SIG-M5 treated with dmso at 0.1 percent for 504 hours (cell line): Measurements from ENCODE around the gene FARP1.

Experiments
- DNase-seq: peaks from one replicate; lab custom pipeline; 2025; ENCODE audit not compliant: unreplicated experiment; lab: John Stamatoyannopoulos, UW

FARP1 gene

GRCh38 chr13:98452851-98453843, 310.3 kb downstream of the FARP1 start:
- no peak for DNase-seq

DNA sequence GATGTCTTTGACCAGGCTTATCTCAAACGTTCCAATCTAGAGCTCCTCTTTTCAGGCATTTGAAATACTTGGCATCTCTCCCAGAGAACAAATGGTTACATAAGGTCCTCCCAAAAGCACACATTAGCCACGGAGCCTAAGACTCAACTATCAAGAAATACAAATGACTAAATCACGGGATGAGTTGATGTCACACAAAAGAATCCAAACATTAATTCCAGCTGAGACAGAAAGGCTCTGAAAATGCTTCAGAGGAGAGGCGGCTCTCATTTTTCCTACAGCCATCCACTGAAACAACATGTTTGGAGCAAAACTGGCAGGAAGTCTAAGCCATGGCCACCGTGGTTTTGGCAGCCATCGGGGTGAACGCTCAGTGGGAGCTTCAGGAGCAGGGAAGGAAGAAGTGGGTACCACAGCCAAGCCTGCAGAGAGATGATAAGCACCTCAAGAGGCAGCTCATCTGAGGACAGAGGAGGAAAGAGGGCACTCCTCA, 311.5 kb downstream of the FARP1 start:
- DNase-seq, result no peak

- no peak for DNase-seq
Measured at GRCh38 chr13:98456413-98456845, 313.5 kb downstream of the FARP1 start.

DNA sequence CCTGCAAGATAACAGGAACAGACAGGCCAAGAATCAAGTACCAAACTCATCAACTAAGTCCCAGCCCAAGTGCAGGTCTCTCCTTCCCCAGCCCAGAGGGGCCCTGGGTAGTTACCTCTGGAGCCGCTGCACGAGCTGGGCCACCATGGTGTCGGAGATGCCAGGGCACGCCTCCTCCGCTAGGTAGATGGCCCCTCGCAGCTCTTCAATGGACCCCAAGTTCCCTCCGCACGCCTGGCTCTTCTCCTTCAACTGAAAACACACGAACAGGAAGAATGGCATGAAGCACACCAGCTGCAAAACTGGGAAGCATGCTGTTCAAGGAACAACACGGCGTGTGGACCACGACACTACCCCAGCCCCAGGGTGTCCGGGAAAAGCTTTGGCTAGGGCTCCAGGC, 314.2 kb downstream of the FARP1 start:
- DNase-seq, result no peak

DNA sequence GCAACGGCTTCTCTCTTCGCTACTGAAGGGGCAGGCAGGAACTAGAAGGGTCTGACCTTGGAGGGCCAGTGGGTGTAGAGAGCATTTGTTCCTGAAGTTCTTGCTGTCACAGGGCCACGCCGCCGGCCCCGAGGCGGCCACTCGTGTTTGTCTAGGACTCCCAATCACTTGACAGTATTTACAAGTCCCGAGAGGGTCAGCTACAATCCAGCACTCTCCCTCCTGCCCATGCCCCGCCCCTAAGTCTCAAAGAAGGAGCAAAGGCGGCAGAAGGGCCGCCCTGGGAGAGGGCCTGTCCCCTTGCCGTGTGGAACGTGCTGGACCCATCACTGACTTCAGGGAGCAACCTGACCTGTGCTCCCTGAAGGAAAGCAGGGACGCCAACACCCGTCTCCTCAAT, 315.5 kb downstream of the FARP1 start:
- DNase-seq, result no peak

DNA sequence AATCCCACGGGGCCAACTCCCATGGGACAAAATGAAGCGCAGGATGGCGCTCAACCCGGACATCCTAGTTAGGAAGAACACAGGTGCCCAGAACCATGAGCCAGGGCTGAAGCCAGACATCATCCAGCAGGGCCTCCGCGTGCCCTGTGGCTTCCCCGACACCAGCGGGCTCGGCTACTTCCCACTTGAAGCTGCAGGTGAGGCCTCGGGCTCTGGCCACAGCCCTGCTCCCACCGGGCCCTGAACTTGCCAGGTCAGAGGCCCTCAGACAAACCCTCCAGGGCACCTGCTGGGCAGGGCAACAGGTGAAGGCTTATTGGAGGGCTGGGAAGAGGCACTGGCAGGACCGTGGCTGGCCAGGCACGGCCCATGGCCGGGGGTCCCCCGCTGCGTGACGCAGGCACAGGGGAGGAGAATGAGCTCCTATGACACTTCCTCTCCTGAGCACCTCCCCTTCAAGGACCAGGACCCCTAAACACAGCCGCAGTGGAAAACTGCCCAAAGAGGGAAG, 316.3 kb downstream of the FARP1 start:
- no peak for DNase-seq

GRCh38 chr13:98459721-98460370, 317.0 kb downstream of the FARP1 start:
- DNase-seq, result no peak

GRCh38 chr13:98460516-98460915, 317.6 kb downstream of the FARP1 start:
- no peak for DNase-seq

DNA sequence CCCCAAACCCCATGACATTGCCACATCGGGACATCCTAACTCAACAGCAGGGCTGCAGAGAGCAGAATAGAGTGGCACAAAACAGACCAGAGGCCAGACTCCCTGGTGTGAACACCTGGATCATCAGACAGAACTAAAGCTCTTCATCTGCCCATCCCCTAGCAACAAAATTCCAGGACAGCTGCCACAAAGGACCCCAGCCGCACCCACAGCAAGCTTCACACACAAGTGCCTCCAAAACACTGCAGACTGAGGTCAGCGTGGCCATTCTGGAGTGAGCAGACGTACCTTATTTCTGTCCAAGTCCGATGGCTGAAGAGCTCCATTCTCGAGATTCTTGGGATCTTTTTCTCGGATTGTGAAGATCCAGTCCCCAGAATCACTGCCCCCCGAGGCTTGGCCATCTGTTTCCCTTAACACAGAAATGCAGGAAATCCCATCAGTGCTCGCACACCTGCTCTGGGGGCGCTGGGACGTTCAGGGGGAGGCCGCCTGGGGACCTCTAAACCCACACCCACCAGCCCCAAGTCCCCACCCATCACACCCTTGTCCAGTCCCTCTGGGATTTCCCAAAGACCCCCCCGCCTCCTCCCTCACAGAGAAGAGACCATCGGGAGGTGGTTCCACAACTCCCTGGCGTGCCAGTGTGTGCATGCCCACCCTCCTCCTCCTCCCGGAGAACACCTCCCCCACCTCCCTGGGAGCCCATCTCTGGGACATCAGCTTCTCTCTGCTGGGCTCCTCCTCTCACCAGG, 318.8 kb downstream of the FARP1 start:
- no peak for DNase-seq

DNA sequence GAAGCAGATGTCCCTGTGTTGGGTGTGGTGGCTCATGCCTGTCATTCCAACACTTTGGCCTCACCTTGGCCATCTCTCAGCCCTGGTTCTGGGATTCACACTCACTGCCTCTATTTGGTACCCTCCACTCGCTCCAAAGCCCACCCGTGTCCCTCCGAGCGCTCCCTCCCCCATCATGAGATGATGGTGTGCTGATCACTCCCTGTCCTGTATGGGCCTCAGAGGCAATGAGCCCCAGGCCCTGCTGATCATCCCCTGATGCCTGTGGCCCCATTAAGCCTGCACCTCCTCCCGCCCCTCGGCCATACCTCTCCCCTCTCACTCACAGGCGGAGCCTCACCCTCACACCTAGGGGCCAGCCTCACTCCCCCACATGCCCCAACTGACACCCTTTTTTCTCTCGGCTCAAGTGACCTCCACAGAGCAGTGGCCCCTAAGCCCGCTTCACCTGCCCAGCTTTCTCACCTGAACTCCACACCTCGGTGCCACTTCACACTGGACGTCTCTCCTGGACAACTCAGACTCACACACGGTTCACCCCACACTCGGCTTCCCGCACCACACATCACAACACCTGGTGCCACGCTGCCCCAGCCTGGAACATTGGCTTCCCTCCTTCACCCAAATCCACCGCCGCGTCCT, 319.5 kb downstream of the FARP1 start:
- no peak for DNase-seq

- DNase-seq, result no peak
Measured at GRCh38 chr13:98462946-98463345, 320.1 kb downstream of the FARP1 start.

DNA sequence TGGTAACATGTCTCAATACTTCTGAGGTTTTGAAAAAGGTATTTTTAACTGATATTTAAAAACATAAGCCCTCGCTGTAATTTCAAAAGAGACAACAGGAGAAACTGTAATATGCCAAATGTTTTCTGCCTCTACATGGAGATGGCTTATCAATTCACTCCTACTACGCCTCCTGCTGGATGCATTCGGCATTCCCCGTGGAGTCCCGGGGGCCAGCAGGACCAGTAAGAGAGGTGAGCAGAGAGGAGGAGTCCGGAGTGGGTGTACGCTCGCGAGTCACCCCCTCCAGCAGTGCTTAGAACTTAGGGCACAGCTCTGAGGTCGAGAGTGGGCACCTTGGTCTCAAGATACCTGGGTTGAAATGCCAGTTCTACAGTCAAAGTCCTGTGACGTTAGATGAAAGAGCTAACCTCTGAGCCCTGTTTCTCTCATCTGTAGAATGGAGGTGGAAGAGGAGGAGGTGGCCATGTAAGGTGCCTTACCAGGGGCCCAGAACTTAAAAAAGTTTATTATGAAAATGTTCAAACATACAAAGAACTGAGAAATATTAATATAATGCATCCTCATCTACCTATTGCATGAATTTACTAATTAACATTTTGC, 323.8 kb downstream of the FARP1 start:
- no peak for DNase-seq

GRCh38 chr13:98467263-98467985, 324.5 kb downstream of the FARP1 start:
- no peak for DNase-seq

GRCh38 chr13:98468361-98468760, 325.5 kb downstream of the FARP1 start:
- DNase-seq, result no peak

DNA sequence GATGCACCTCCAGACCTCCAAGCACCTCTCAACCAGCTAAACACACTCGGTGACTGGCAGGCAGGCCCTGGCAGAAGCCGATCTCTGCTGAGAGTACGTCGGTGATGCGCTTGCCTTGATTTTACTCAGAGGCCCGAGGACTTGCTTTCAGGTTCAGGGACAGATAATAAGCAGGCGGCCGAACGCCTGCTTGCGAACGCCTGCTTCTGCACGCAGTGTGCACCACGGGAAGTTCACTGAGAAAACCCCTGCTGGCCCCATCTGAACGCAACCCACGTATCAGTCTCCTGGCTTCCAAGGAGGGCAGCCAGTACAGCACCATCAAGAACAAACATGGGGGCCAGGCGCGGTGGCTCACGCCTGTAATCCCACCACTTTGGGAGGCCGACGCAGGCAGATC, 326.0 kb downstream of the FARP1 start:
- no peak for DNase-seq

GRCh38 chr13:98470920-98471319, 328.0 kb downstream of the FARP1 start:
- DNase-seq, result no peak

DNA sequence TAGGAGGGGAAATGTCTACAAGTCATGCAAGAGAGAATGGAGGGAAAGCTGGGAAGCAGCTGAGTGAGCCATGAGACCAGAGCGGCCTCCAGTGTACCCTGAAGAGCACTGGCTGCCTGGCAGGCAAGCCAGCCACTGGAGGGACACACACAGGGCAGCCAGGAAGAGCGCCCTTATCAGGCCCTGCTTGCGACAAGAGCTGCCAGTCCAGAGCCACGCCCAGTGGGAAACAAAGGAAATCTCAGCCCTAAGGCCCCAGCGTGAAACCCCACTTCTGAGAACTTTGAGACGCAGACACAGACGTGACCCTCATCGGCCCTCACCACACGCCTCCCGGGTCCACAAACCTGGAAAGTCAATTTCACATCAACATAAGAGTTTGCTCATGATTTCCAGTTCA, 329.0 kb downstream of the FARP1 start:
- DNase-seq, result no peak

DNA sequence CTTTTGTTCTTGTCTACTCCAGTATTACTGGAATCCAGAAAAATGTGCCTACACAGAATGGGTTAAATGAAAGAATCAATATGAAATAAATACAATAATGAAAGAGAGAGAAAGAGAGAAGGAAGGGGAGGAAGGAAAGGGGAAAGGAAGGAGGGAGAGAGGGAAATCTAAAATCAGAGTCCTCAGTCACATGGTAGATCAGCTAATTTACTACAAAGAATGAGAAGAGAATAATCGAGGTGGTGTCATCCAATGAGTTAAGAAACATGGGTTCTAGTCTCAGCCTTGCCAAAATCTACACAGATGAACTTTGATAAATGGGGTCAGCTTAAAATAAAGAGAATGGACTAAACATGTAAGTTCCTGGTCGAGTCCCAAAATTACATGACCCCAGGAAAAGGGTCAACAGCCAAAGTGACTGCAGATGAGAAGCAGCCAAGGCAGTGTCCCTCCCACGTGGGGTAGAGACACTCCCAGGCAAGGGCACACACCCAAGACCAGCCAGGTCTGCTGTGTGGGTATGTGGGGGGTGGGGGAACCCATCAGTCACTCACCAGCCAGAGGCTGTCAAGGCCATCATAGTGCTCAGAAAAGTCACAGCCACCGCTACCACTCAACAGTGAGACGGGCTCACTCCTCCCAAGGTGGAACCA, 330.4 kb downstream of the FARP1 start:
- DNase-seq, result no peak

- no peak for DNase-seq
Measured at GRCh38 chr13:98473788-98474144, 330.9 kb downstream of the FARP1 start.
